ENCODE measurements around the gene MAOB.

DNA sequence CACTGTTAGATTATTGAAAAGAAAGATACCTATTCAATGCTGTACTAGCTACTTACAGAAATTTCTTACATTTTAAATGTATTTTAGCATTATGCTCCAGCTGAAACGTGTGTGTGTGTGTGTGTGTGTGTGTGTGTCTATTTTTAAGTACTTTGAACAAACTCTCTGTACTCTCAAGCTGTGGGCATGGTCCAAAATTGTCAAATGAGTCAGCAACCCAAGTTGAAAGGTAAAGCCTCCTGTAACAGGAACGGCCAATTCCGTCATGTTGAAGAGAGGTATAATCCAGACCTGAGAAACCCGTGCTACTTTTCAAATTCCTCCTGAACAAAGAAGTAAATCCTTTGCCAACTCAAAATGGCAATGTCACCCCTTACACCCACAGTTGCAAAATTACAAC, 20.5 kb downstream of the MAOB start:
- TF ChIP-seq POLR2A (IDR thresholded peaks at IDR 0.05) (no peak), CTCF (IDR thresholded peaks at IDR 0.05) (no peak)
